LNCaP clone FGC (cell line): ENCODE data around the gene BIVM.

Experiments used
- DNase-seq: peaks from one replicate; pipeline ENCODE4 v3.0.0-alpha.2; 2011; ENCODE audit warnings: low read depth
- H3K4me3 ChIP-seq: 2 replicates; pipeline ENCODE4 v1.5.1; 2011; ENCODE audit warnings: mild to moderate bottlenecking, low read depth, low read length, control low read depth
- CTCF ChIP-seq: IDR thresholded peaks from 2 replicates; pipeline ENCODE4 v1.5.1; 2012; ENCODE audit warnings: mild to moderate bottlenecking; ENCODE audit not compliant: control insufficient read depth, insufficient read depth; ENCODE audit errors: extremely low read depth

BIVM gene

DNA sequence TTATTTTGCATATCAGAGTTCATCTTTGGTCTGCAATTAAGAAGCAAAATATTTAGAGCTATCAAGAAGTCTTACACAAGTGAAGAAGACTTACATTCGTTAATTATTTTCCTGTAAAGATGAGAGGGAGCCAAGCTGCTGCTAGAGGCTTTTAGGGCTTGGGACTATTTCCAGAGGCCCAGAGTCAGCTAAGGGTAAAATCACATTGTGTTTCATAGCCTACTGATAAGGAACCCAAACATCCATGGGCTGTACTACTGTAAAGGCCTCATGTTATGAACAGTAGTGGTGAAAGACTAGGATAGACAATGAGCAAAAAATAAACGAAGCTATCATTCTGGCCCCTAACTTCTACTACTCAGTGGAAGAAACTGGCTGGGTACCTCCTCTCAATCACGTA lies 14.4 kb upstream of the BIVM start:
- no peak overlapping the region for H3K4me3 ChIP-seq
- no peak for TF ChIP-seq CTCF
- DNase-seq: no peak

DNA sequence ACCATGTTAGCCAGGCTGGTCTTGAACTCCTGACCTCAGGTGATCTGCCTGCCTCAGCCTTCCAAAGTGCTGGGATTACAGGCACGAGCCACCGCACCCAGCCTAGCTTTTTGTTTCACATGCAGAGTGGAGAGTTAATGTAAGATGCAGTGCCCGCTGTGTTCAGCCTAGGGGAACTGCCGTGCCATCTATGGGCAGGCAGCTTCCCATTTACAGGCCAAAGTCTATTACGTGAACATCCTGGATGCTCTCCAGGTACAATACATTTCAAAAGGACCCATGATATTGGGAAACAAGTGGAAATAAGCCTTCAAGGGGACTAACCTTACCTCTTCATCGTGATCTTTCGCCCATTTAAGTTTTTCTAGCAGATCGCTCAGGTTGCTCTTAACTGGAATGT lies 10.2 kb upstream of the BIVM start:
- no peak for TF ChIP-seq CTCF
- H3K4me3 ChIP-seq: no peak overlapping the region
- DNase-seq: no peak

- TF ChIP-seq CTCF: no peak
- no peak overlapping the region for H3K4me3 ChIP-seq
- no peak for DNase-seq
These were observed 6.5 kb upstream of the BIVM start for GRCh38 chr13:102792396-102792795.

GRCh38 chr13:102793611-102794355 lies 5.1 kb upstream of the BIVM start:
- H3K4me3 ChIP-seq: no peak overlapping the region
- no peak for TF ChIP-seq CTCF
- DNase-seq: no peak

- DNase-seq: no peak
- TF ChIP-seq CTCF: no peak
- peak overlapping the region; percentile 71 for H3K4me3 ChIP-seq
These were observed 666 bp downstream of the BIVM start for GRCh38 chr13:102799426-102800144.

- DNase-seq: no peak
These were observed 1.5 kb downstream of the BIVM start for GRCh38 chr13:102800145-102801041.

More at GRCh38 chr13:102800145-102801041, 1.5 kb downstream of the BIVM start:
- peak; percentile 69 for TF ChIP-seq CTCF
- peak overlapping the region; percentile 71 for H3K4me3 ChIP-seq
